GM12878 (cell line): ENCODE measurements around the gene SPRED2. TPM values are rescaled to one million over a fixed set of nuclear protein-coding genes. Genes with fewer than 3 reads are reported as not detected.
A peak's percentile ranks its signal among the peaks of the same experiment; 100 is the strongest.

Source experiments
- BHLHE40 ChIP-seq, 2 experiments: fragments of 450-650 bp in 1 of 2; IDR thresholded peaks; 2 replicates each; pipeline ENCODE4 v1.6.1; 2011 to 2017; ENCODE audit warnings: low read depth in 2 of 2, borderline replicate concordance in 1 of 2, improper control_type of control experiment in 1 of 2, low read length in 1 of 2, mild to moderate bottlenecking in 1 of 2
- CEBPB ChIP-seq, 2 experiments: fragments of 150-350 bp in 1 of 2; IDR thresholded peaks; 2 replicates each; pipeline ENCODE4 v1.6.1; 2012 to 2014; ENCODE audit warnings: low read depth in 2 of 2, low read length in 2 of 2, borderline replicate concordance in 1 of 2, inconsistent platforms in 1 of 2
- CHD4 ChIP-seq: fragments of 200-600 bp; sonication (generic); IDR thresholded peaks from 2 replicates; pipeline ENCODE4 v1.6.1; 2016; ENCODE audit warnings: mild to moderate bottlenecking
- ELK1 ChIP-seq: IDR thresholded peaks from 2 replicates; pipeline ENCODE4 v1.6.1; 2012; ENCODE audit warnings: low read depth, low read length, improper control_type of control experiment
- HCFC1 ChIP-seq: fragments of 150-350 bp; IDR thresholded peaks from 2 replicates; pipeline ENCODE4 v1.6.1; 2014; ENCODE audit warnings: low read length
- JUNB ChIP-seq: IDR thresholded peaks from 2 replicates; pipeline ENCODE4 v1.6.1; 2016; ENCODE audit warnings: antibody characterized with exemption, mild to moderate bottlenecking
- LARP7 ChIP-seq: fragments of 450-650 bp; IDR thresholded peaks from 2 replicates; pipeline ENCODE4 v1.6.1; 2017; ENCODE audit warnings: mild to moderate bottlenecking
- NFYB ChIP-seq: IDR thresholded peaks from 2 replicates; pipeline ENCODE4 v1.6.1; 2011; ENCODE audit warnings: low read depth, mild to moderate bottlenecking, low read length, improper control_type of control experiment, moderate library complexity; ENCODE audit not compliant: insufficient read depth
- NR2C2 ChIP-seq: IDR thresholded peaks from 2 replicates; pipeline ENCODE4 v1.6.1; 2011; ENCODE audit warnings: borderline replicate concordance, low read depth; ENCODE audit not compliant: control insufficient read depth, insufficient read length
- PAX5 ChIP-seq: IDR thresholded peaks from 2 replicates; pipeline ENCODE4 v1.6.1; 2011; ENCODE audit warnings: low read depth, low read length, borderline replicate concordance
- PML ChIP-seq: IDR thresholded peaks from 2 replicates; pipeline ENCODE4 v1.6.1; 2012; ENCODE audit warnings: low read length, inconsistent platforms
- RAD51 ChIP-seq: fragments of 450-650 bp; IDR thresholded peaks from 2 replicates; pipeline ENCODE4 v1.6.1; 2016; ENCODE audit warnings: moderate library complexity, mild to moderate bottlenecking, inconsistent platforms
- RB1 ChIP-seq: fragments of 450-650 bp; formaldehyde crosslinking; IDR thresholded peaks from 2 replicates; pipeline ENCODE4 v1.6.1; 2017; ENCODE audit warnings: mild to moderate bottlenecking, borderline replicate concordance
- SP1 ChIP-seq: IDR thresholded peaks from one replicate; pipeline ENCODE4 v1.6.1; 2011; ENCODE audit warnings: low read depth, low read length
- STAT3 ChIP-seq: IDR thresholded peaks from 2 replicates; pipeline ENCODE4 v1.6.1; 2011; ENCODE audit warnings: low read depth, low read length, improper control_type of control experiment
- TCF7 ChIP-seq: IDR thresholded peaks from 2 replicates; pipeline ENCODE4 v1.6.1; 2014; ENCODE audit warnings: antibody characterized with exemption, borderline replicate concordance
- ZNF217 ChIP-seq: fragments of 450-650 bp; IDR thresholded peaks from 2 replicates; pipeline ENCODE4 v1.6.1; 2017; ENCODE audit warnings: antibody characterized with exemption, mild to moderate bottlenecking
- polyA plus RNA-seq, 11 experiments: library from polyadenylated mRNA; depleted of rRNA in 4 of 11; unstranded in 6 of 11; stranded (reverse) in 5 of 11; fragments of >200 nt; fragmentation: Nextera tagmentation in 4 of 11; fragmentation: Illumina TruSeq in 1 of 11; extraction: Ambion mirVana in 4 of 11; extraction: Trizol in 1 of 11; gene quantifications; 1 replicate in 1 of 11; 2 replicates in 10 of 11; pipeline versions ENCODE4 v1.2.1 to v1.2.3, GENCODE V29; 2011 to 2016; ENCODE audit warnings: inconsistent platforms in 2 of 11, missing spikeins in 2 of 11, low read depth in 1 of 11
- total RNA-seq, 4 experiments: library from RNA; depleted of rRNA in 3 of 4; stranded (reverse); fragments of >200 nt in 3 of 4; fragmentation: Illumina TruSeq in 1 of 4; extraction: Trizol in 1 of 4; gene quantifications; 2 replicates each; pipeline versions ENCODE4 v1.2.1 to v1.2.3, GENCODE V29; 2013 to 2021
- TF ChIP-seq, protein P1 (sequence below): fragments of 450-650 bp; IDR thresholded peaks from 2 replicates; pipeline ENCODE4 v1.6.1; 2017; ENCODE audit warnings: borderline replicate concordance
- TF ChIP-seq, protein P2 (sequence below): IDR thresholded peaks from 2 replicates; pipeline ENCODE4 v1.6.1; 2011; ENCODE audit warnings: low read depth, low read length, improper control_type of control experiment, borderline replicate concordance
- TF ChIP-seq, protein P3 (sequence below): fragments of 450-650 bp; IDR thresholded peaks from 2 replicates; pipeline ENCODE4 v1.6.1; 2018; ENCODE audit warnings: mild to moderate bottlenecking, low read depth, moderate library complexity; ENCODE audit not compliant: partially characterized antibody
- TF ChIP-seq, protein P4 (sequence below): fragments of 450-650 bp; IDR thresholded peaks from 2 replicates; pipeline ENCODE4 v1.6.1; 2017; ENCODE audit warnings: mild to moderate bottlenecking, moderate library complexity

The SPRED2 gene
- total and polyA plus RNA-seq, 10 of the 15 experiments (the other 5 are each of a cell fraction or from before 2014, with no cell fraction given), result 3.0 to 23.9 (median 9.7) TPM

- TF ChIP-seq, protein P1, sequence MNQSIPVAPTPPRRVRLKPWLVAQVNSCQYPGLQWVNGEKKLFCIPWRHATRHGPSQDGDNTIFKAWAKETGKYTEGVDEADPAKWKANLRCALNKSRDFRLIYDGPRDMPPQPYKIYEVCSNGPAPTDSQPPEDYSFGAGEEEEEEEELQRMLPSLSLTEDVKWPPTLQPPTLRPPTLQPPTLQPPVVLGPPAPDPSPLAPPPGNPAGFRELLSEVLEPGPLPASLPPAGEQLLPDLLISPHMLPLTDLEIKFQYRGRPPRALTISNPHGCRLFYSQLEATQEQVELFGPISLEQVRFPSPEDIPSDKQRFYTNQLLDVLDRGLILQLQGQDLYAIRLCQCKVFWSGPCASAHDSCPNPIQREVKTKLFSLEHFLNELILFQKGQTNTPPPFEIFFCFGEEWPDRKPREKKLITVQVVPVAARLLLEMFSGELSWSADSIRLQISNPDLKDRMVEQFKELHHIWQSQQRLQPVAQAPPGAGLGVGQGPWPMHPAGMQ, result no peak
- TF ChIP-seq JUNB (peak; percentile 93), LARP7 (no peak), CEBPB (IDR thresholded peaks at IDR 0.05; ENCODE audit: borderline replicate concordance in 1 of 2, low read depth in 2 of 2, low read length in 2 of 2) (no peak), TCF7 (no peak), NR2C2 (no peak), HCFC1 (peak; percentile 35; the same call in 1 of the 2 replicates), ELK1 (no peak), RAD51 (no peak), CHD4 (no peak), NFYB (no peak), PML (no peak), SP1 (no peak), PAX5 (no peak), RB1 (no peak), ZNF217 (no peak), STAT3 (no peak), BHLHE40 (IDR thresholded peaks at IDR 0.05; ENCODE audit: borderline replicate concordance in 1 of 2, low read depth in 2 of 2, low read length in 1 of 2) (peak in 1 of 2 experiments; percentile 18; a peak in 1 of 4 replicates)
- TF ChIP-seq, protein P2, sequence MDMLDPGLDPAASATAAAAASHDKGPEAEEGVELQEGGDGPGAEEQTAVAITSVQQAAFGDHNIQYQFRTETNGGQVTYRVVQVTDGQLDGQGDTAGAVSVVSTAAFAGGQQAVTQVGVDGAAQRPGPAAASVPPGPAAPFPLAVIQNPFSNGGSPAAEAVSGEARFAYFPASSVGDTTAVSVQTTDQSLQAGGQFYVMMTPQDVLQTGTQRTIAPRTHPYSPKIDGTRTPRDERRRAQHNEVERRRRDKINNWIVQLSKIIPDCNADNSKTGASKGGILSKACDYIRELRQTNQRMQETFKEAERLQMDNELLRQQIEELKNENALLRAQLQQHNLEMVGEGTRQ, result no peak
- TF ChIP-seq, protein P3, sequence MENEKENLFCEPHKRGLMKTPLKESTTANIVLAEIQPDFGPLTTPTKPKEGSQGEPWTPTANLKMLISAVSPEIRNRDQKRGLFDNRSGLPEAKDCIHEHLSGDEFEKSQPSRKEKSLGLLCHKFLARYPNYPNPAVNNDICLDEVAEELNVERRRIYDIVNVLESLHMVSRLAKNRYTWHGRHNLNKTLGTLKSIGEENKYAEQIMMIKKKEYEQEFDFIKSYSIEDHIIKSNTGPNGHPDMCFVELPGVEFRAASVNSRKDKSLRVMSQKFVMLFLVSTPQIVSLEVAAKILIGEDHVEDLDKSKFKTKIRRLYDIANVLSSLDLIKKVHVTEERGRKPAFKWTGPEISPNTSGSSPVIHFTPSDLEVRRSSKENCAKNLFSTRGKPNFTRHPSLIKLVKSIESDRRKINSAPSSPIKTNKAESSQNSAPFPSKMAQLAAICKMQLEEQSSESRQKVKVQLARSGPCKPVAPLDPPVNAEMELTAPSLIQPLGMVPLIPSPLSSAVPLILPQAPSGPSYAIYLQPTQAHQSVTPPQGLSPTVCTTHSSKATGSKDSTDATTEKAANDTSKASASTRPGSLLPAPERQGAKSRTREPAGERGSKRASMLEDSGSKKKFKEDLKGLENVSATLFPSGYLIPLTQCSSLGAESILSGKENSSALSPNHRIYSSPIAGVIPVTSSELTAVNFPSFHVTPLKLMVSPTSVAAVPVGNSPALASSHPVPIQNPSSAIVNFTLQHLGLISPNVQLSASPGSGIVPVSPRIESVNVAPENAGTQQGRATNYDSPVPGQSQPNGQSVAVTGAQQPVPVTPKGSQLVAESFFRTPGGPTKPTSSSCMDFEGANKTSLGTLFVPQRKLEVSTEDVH, result no peak
- TF ChIP-seq, protein P4, sequence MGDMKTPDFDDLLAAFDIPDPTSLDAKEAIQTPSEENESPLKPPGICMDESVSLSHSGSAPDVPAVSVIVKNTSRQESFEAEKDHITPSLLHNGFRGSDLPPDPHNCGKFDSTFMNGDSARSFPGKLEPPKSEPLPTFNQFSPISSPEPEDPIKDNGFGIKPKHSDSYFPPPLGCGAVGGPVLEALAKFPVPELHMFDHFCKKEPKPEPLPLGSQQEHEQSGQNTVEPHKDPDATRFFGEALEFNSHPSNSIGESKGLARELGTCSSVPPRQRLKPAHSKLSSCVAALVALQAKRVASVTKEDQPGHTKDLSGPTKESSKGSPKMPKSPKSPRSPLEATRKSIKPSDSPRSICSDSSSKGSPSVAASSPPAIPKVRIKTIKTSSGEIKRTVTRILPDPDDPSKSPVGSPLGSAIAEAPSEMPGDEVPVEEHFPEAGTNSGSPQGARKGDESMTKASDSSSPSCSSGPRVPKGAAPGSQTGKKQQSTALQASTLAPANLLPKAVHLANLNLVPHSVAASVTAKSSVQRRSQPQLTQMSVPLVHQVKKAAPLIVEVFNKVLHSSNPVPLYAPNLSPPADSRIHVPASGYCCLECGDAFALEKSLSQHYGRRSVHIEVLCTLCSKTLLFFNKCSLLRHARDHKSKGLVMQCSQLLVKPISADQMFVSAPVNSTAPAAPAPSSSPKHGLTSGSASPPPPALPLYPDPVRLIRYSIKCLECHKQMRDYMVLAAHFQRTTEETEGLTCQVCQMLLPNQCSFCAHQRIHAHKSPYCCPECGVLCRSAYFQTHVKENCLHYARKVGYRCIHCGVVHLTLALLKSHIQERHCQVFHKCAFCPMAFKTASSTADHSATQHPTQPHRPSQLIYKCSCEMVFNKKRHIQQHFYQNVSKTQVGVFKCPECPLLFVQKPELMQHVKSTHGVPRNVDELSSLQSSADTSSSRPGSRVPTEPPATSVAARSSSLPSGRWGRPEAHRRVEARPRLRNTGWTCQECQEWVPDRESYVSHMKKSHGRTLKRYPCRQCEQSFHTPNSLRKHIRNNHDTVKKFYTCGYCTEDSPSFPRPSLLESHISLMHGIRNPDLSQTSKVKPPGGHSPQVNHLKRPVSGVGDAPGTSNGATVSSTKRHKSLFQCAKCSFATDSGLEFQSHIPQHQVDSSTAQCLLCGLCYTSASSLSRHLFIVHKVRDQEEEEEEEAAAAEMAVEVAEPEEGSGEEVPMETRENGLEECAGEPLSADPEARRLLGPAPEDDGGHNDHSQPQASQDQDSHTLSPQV, result no peak
Observed at GRCh38 chr2:65320042-65320725, 112.2 kb downstream of the SPRED2 start (continued).
